ENCODE results near the gene ATG2A.
A peak's percentile ranks its signal among the peaks of the same experiment; 100 is the strongest.

Gene ATG2A

GRCh38 chr11:64947208-64947814 is 30.3 kb upstream of the ATG2A start:
- ChIA-PET POLR2A (interaction anchor here (1.4 kb wide), 1 partner anchor 11 kb away, joined by 5 read pairs; the partner anchor contains the start of gene GPHA2), CTCF (interaction anchor here (0.7 to 1.2 kb wide), 2 partner anchors 12 to 20 kb away, joined by 3 read pairs; partner anchors contain the start of gene GPHA2)
- TF ChIP-seq, protein P1, sequence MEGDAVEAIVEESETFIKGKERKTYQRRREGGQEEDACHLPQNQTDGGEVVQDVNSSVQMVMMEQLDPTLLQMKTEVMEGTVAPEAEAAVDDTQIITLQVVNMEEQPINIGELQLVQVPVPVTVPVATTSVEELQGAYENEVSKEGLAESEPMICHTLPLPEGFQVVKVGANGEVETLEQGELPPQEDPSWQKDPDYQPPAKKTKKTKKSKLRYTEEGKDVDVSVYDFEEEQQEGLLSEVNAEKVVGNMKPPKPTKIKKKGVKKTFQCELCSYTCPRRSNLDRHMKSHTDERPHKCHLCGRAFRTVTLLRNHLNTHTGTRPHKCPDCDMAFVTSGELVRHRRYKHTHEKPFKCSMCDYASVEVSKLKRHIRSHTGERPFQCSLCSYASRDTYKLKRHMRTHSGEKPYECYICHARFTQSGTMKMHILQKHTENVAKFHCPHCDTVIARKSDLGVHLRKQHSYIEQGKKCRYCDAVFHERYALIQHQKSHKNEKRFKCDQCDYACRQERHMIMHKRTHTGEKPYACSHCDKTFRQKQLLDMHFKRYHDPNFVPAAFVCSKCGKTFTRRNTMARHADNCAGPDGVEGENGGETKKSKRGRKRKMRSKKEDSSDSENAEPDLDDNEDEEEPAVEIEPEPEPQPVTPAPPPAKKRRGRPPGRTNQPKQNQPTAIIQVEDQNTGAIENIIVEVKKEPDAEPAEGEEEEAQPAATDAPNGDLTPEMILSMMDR (IDR thresholded peaks at IDR 0.05; ENCODE audit: insufficient read depth, low read length, missing control alignments) = no peak
- no peak for DNase-seq (ENCODE audit: low read depth, low spot score)
- H3K4me3 ChIP-seq (ENCODE audit: low read depth, low read length) = no peak overlapping the region

DNA sequence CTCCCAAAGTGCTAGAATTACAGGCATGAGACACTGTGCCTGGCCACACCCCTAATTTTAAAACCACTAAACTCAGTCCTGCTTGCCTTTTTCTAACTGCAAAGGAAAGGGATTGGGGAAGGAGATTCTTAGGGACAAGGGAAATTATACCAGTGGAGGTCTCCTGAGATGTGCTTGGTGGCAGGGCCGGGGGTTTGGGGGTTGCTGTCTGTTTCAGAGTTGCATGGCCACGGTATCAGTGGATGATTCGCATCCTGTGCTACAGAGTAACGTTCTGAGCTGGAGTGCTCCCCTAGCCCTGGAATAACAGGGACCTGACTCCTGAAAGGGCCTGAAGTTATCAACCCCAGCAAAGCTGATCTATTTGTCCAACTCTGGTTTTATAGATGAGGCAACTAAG is 19.5 kb upstream of the ATG2A start:
- POLR2A ChIA-PET = interaction anchor here (0.6 to 1.8 kb wide), 5 partner anchors 10 to 91 kb away, joined by 3 to 8 read pairs (median 3); partner anchors contain the start of genes ATG2A, PPP2R5B and SNX15
- CTCF ChIA-PET = interaction anchor here (1.2 to 1.7 kb wide), 5 partner anchors 8 to 89 kb away, joined by 3 to 7 read pairs (median 4); partner anchors contain the start of gene BATF2
- TF ChIP-seq, protein P1 (IDR thresholded peaks at IDR 0.05; ENCODE audit: insufficient read depth, low read length, missing control alignments) = no peak
- no peak for DNase-seq (ENCODE audit: low read depth, low spot score)
- no peak overlapping the region for H3K4me3 ChIP-seq (ENCODE audit: low read depth, low read length)

DNA sequence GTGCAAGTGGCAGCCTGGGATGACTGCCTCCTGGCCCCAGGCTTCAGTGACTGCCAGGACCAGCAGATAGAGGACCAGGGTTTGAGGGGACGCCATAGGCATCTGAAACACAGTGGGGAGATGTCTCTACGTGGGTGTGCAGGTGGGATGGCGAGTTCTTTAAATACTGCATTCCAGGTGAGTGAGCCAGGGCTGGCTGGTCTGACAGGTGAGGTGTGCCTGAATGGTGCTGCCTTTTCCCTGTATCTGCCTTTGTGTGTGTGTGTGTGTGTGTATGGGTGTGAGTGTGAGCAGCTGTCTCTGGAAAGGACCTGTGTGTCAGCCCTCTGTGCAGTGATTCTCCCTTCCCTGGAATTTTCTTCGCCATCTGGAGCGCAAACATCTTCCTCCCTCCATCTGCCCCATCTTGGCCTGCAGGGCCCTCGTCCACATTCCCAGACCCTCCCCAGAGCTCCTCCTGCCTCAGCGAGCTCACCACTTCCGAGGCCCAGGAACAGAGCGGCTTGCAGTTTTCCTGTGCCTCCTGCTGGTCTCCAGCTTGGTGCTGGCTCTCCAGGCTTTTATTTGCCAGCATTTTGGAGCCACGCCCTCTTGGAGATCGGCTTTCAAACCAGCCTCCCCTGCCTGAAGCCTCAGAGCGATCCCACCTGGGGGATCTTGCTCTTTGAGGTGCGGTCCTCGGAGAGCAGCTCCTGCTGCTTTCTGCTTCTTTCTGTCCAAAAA is 18.5 kb upstream of the ATG2A start, which contains the start of gene GPHA2:
Gene GPHA2 (minus strand): TSS at position 535 of the 723 bp plus-strand sequence. CDS start 433 bp downstream, at position 102.
- CTCF ChIA-PET = interaction anchor here (0.7 to 1.7 kb wide), 7 partner anchors 9 to 88 kb away, joined by 3 to 7 read pairs (median 3); partner anchors contain the start of gene BATF2
- DNase-seq (ENCODE audit: low read depth, low spot score) = no peak
- H3K4me3 ChIP-seq (ENCODE audit: low read depth, low read length) = no peak within 1 kb of the TSS
- POLR2A ChIA-PET = interaction anchor here (0.9 to 1.8 kb wide), 5 partner anchors 8 to 105 kb away, joined by 3 to 8 read pairs (median 4); partner anchors contain the start of genes ATG2A, PPP2R5B and SAC3D1
- TF ChIP-seq, protein P1 (IDR thresholded peaks at IDR 0.05; ENCODE audit: insufficient read depth, low read length, missing control alignments) = peak; percentile 13

DNA sequence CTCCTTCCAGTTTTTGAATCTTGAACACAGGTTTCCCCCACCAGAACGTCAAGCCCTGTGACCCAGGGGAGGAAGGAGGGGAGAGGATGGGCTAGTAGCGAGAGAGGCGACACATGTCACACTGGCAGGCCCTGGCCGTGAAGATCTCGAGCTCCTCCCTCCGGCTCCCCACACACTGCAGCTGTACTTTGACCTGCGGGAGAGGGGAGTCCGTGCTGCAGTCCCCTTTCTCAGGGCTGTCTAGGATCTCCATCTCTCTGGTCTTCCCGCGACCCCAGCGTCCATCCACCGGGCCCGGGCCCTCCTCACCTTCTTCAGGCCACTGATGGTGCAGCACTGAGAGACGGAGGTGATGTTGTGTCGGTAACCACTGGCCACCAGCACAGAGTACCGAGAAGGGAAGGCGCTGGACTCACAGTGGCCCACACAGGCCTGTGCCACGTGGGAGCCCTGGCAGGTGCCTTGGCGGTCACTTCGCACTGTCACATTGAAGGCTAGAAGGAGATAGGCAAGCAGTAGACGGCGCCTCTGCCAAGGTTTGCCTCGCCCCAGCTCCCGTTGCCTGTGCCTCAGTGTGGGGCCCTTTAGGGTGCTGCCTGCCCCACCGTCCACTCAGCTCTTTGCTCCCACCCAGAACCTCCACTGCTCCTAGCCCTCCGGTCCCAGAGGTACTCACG is 17.8 kb upstream of the ATG2A start:
- no peak for DNase-seq (ENCODE audit: low read depth, low spot score)
- POLR2A ChIA-PET = interaction anchor here (1.0 to 1.8 kb wide), 3 partner anchors 8 to 10 kb away, joined by 3 to 8 read pairs (median 4); partner anchors contain the start of gene PPP2R5B
- no peak overlapping the region for H3K4me3 ChIP-seq (ENCODE audit: low read depth, low read length)
- TF ChIP-seq, protein P1 (IDR thresholded peaks at IDR 0.05; ENCODE audit: insufficient read depth, low read length, missing control alignments) = no peak
- CTCF ChIA-PET = interaction anchor here (0.7 to 2.2 kb wide), 6 partner anchors 8 to 87 kb away, joined by 3 to 9 read pairs (median 4); partner anchors contain the start of gene ARL2

DNA sequence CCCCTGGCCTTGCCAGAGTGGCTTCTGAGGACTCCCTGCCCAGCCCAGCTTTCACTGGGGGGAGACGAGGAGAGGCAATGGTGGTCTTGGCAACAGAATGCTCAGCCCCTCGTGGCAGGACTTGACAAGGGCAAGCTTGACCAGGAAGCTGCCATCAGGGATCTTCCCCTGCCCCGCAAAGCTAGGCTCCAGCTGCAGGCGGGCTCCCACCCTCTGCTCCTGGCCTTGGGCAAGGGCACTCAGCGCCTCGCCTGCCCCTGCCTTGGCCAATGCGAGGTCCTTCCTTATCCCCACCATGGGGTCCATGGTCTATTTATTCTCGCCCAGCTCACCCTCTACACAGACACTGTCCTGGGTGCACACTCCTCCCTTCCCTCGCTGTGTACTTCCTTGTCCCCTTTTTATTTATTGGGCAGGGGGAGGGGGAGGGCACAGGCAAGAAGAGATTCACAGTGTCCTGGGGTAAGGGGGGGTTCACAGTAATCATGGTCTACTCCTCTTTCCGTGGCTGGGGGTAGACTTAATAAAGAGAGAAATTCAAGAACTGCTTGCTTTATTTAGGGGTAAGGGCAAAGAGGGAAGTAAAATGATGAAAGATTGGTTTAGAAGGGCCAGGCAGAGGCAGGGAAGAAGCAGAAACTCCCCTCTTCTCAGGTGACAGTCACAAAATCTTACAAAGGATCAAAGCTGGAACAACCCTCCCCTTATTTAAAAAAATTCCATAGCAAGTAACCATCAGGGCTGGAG is 17.1 kb upstream of the ATG2A start:
- ChIA-PET CTCF (interaction anchor here (1.0 to 2.2 kb wide), 3 partner anchors 80 to 87 kb away, joined by 3 to 9 read pairs (median 3); partner anchors contain the start of gene ARL2), POLR2A (interaction anchor here (1.1 kb wide), 1 partner anchor 10 kb away, joined by 4 read pairs; the partner anchor contains the start of gene PPP2R5B)
- H3K4me3 ChIP-seq (ENCODE audit: low read depth, low read length) = no peak overlapping the region
- TF ChIP-seq, protein P1 (IDR thresholded peaks at IDR 0.05; ENCODE audit: insufficient read depth, low read length, missing control alignments) = no peak
- DNase-seq (ENCODE audit: low read depth, low spot score) = no peak

All from AG04449 (cell line).